ENCODE results near the gene ATP2C2. TPM values are rescaled to one million over a fixed set of nuclear protein-coding genes. Genes with fewer than 3 reads are reported as not detected.

The ATP2C2 gene
- polyA plus RNA-seq, 1 donor from 2014 or later = not detected

DNA sequence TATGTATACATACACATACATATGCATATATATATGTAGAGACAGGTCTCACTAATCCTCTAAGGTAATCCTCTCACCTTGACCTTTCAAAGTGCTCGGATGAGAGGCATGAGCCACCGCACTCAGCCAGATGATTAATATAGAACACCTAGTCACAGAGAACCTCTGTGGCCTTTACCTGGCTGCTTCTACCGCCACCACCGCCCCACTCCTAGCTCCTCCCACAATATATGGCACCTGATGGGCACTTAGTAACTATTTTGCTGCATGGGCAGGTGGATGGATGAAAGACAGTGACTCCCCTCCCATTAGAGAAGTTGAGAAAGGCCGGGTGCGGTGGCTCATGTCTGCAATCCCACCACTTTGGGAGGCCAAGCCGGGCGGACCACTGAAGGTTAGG, 16.7 kb upstream of the ATP2C2 start:
- no peak overlapping the region for H3K27ac Mint-ChIP-seq
- H3K36me3 Mint-ChIP-seq = no peaks in the 10 kb centered on the region
- no peak overlapping the region for H3K4me3 Mint-ChIP-seq
- H3K4me1 Mint-ChIP-seq = no peaks in the 10 kb centered on the region
- no peaks in the 10 kb centered on the region for H3K9me3 Mint-ChIP-seq
- peaks cover 10% of the 10 kb centered on the region for H3K27me3 Mint-ChIP-seq

- no peak overlapping the region for H3K27ac Mint-ChIP-seq
- H3K4me3 Mint-ChIP-seq = no peak overlapping the region
- H3K27me3 Mint-ChIP-seq = peaks cover 14% of the 10 kb centered on the region
- H3K9me3 Mint-ChIP-seq = no peaks in the 10 kb centered on the region
- H3K36me3 Mint-ChIP-seq = no peaks in the 10 kb centered on the region
- no peaks in the 10 kb centered on the region for H3K4me1 Mint-ChIP-seq
Measured at GRCh38 chr16:84354306-84354705, 14.0 kb upstream of the ATP2C2 start.

GRCh38 chr16:84355149-84355548, 13.2 kb upstream of the ATP2C2 start:
- Mint-ChIP-seq H3K4me1 (no peaks in the 10 kb centered on the region), H3K4me3 (no peak overlapping the region), H3K9me3 (no peaks in the 10 kb centered on the region), H3K36me3 (no peaks in the 10 kb centered on the region), H3K27ac (no peak overlapping the region), H3K27me3 (peaks cover 14% of the 10 kb centered on the region)

GRCh38 chr16:84356176-84356575, 12.2 kb upstream of the ATP2C2 start:
- Mint-ChIP-seq H3K9me3 (no peaks in the 10 kb centered on the region), H3K27ac (no peak overlapping the region), H3K4me3 (no peak overlapping the region), H3K27me3 (peaks cover 14% of the 10 kb centered on the region), H3K4me1 (no peaks in the 10 kb centered on the region), H3K36me3 (no peaks in the 10 kb centered on the region)

- Mint-ChIP-seq H3K36me3 (no peaks in the 10 kb centered on the region), H3K9me3 (no peaks in the 10 kb centered on the region)
Measured at GRCh38 chr16:84356591-84357116, 11.7 kb upstream of the ATP2C2 start.

DNA sequence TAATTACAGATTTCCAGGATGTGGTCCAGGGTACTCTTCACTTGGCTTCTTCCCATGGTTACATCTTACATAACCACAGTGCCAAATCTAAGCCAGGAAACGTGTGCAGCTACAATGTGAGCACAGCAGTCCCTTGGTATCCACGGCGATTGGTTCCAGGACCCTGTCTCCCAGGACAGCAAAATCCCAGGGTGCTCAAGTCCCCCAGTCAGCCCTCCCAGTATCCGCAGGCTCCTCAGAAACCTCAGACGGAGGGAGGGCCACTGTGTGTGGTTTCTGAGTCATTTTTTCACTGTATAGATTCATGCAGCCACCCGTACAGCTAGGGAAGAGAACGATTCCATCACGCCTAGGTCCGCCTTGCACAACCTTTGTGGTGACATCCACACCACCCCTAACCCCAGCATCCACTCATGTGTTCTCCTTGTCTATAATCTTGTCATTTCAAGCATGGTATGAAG, 11.1 kb upstream of the ATP2C2 start:
- Mint-ChIP-seq H3K9me3 (no peaks in the 10 kb centered on the region), H3K4me1 (no peaks in the 10 kb centered on the region), H3K4me3 (no peak overlapping the region), H3K27me3 (peaks cover 13% of the 10 kb centered on the region), H3K27ac (no peak overlapping the region), H3K36me3 (no peaks in the 10 kb centered on the region)

More at GRCh38 chr16:84356591-84357116, 11.7 kb upstream of the ATP2C2 start:
- Mint-ChIP-seq H3K27ac (no peak overlapping the region), H3K27me3 (peaks cover 14% of the 10 kb centered on the region), H3K4me3 (no peak overlapping the region), H3K4me1 (no peaks in the 10 kb centered on the region)

DNA sequence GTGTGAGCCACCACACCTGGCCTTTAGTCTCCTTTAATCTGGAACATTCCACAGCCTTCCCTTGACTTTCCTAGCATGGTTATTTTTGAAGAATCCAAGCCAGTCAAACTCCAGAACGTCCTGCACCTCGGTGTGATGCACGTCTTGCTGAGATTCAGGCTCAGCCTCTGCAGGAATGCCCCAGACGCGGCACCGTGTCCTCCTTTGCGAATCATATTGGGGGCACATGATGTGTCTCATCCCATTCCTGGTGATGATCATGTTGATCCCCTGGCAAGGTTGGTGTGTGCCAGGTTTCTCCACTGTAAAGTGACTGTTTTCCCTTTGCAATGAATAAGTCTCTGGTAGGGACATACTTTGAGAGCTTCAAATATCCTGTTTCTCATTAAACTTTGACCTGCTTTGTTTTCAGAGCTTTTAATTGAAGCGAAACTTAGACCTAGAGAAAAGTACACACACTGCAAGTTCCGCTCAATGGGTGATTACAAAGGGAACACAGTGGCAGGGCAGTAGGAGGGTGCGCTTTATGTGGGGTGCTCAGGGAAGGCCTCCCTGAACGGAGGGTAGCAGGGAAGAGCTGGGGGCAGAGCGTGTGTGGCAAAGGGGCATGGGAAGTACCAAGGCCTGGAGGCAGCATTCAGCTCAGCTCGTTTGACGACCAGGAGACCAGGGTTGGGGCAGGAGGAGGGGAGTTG, 9.6 kb upstream of the ATP2C2 start:
- Mint-ChIP-seq H3K27me3 (peaks cover 13% of the 10 kb centered on the region), H3K27ac (no peak overlapping the region), H3K4me3 (no peak overlapping the region), H3K36me3 (no peaks in the 10 kb centered on the region), H3K4me1 (no peaks in the 10 kb centered on the region), H3K9me3 (no peaks in the 10 kb centered on the region)

DNA sequence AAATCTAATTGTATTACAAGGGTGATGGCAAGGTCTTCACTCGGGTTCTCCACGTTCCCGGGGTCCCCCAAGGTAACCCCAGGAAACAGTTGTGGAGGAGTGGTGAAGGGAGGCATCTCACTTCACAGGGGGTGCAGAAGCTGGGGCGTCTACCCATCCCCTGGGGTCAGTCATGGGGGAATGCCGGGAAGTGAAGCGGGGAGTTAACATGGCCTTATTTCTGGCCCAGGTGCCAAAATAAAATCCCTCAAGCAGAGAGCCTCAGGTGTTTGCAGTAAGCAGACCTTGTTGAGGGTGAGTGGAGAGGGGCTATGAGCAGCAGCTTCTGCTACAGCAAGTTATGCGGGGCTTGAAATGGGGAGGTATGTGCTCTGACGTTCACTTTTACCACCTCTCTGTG, 9.0 kb upstream of the ATP2C2 start:
- Mint-ChIP-seq H3K4me1 (no peaks in the 10 kb centered on the region), H3K27ac (no peak overlapping the region)

GRCh38 chr16:84360170-84360569, 8.2 kb upstream of the ATP2C2 start:
- no peaks in the 10 kb centered on the region for H3K36me3 Mint-ChIP-seq
- no peaks in the 10 kb centered on the region for H3K9me3 Mint-ChIP-seq
- H3K27ac Mint-ChIP-seq = no peak overlapping the region
- no peaks in the 10 kb centered on the region for H3K4me1 Mint-ChIP-seq
- H3K4me3 Mint-ChIP-seq = no peak overlapping the region
- peaks cover 13% of the 10 kb centered on the region for H3K27me3 Mint-ChIP-seq

More for the DNA sequence above, 9.0 kb upstream of the ATP2C2 start:
- H3K9me3 Mint-ChIP-seq = no peaks in the 10 kb centered on the region
- H3K36me3 Mint-ChIP-seq = no peaks in the 10 kb centered on the region
- H3K27me3 Mint-ChIP-seq = peaks cover 13% of the 10 kb centered on the region
- no peak overlapping the region for H3K4me3 Mint-ChIP-seq

DNA sequence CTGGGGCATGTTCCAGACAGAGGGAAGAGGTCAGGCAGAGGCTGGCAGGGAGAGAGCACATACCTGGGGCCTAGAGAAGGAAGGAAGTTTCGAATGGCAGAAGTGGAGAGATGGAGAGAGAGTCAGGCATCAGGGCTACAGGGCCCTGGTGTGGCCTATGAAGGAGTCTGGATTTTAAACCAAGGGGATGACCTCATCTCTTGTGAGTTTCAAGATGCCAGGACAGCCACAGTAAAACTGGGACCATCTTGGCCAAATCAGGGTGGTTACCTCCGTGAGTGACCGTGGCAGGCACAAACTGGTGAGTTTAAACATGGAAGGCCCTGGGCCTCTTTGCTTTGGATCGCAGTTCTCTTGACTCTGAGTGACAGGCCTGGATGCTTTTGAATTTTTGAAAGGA, 7.6 kb upstream of the ATP2C2 start:
- H3K4me3 Mint-ChIP-seq = no peak overlapping the region
- H3K36me3 Mint-ChIP-seq = no peaks in the 10 kb centered on the region
- no peak overlapping the region for H3K27ac Mint-ChIP-seq
- H3K4me1 Mint-ChIP-seq = no peaks in the 10 kb centered on the region
- H3K27me3 Mint-ChIP-seq = peaks cover 13% of the 10 kb centered on the region
- H3K9me3 Mint-ChIP-seq = no peaks in the 10 kb centered on the region

GRCh38 chr16:84361546-84361945, 6.8 kb upstream of the ATP2C2 start:
- no peak overlapping the region for H3K27ac Mint-ChIP-seq
- no peak overlapping the region for H3K4me3 Mint-ChIP-seq
- no peaks in the 10 kb centered on the region for H3K36me3 Mint-ChIP-seq
- peaks cover 13% of the 10 kb centered on the region for H3K27me3 Mint-ChIP-seq
- no peaks in the 10 kb centered on the region for H3K4me1 Mint-ChIP-seq
- H3K9me3 Mint-ChIP-seq = no peaks in the 10 kb centered on the region

- Mint-ChIP-seq H3K27ac (no peak overlapping the region), H3K4me3 (no peak overlapping the region), H3K9me3 (no peaks in the 10 kb centered on the region), H3K27me3 (peaks cover 18% of the 10 kb centered on the region), H3K36me3 (peaks cover 2% of the 10 kb centered on the region), H3K4me1 (peaks cover 0 to 3% (median 0%) of the 10 kb centered on the region in 3 donors)
Measured at GRCh38 chr16:84362471-84362941, 5.8 kb upstream of the ATP2C2 start.

- peaks cover 34% of the 10 kb centered on the region for H3K27me3 Mint-ChIP-seq
- H3K27ac Mint-ChIP-seq = no peak overlapping the region
- no peak overlapping the region for H3K4me3 Mint-ChIP-seq
Measured at GRCh38 chr16:84366208-84366607, 2.1 kb upstream of the ATP2C2 start.

DNA sequence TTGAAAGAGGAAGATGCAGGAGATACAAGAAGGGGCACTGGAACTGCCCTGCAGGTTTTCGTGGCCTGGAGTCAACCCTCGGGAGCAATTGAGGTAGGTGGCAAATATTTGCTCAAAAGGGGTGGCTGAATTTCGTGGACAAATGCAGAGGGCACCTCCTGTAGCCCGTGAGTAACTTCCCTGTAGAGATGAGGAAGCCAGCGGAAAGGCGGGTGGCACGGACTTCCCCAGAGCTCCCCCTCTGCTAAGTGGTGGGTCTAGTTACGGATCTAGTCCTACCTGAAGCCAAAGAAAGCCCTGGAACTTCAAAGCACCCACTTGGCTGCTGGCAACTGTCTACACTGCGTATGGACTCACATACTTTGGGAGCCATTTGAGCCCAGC, 1.0 kb upstream of the ATP2C2 start:
- Mint-ChIP-seq H3K27me3 (peaks cover 43% of the 10 kb centered on the region), H3K4me3 (peak overlapping the region in 1 of 4 donors; percentile 63), H3K4me1 (peaks cover 2 to 3% (median 2%) of the 10 kb centered on the region in 3 donors)

More at GRCh38 chr16:84366208-84366607, 2.1 kb upstream of the ATP2C2 start:
- H3K4me1 Mint-ChIP-seq = peaks cover 2 to 3% (median 2%) of the 10 kb centered on the region in 3 donors
- peaks cover 2% of the 10 kb centered on the region for H3K36me3 Mint-ChIP-seq
- H3K9me3 Mint-ChIP-seq = no peaks in the 10 kb centered on the region

GRCh38 chr16:84367750-84368307, 509 bp upstream of the ATP2C2 start:
- Mint-ChIP-seq H3K27ac (no peak overlapping the region), H3K36me3 (peaks cover 2% of the 10 kb centered on the region), H3K9me3 (no peaks in the 10 kb centered on the region), H3K27me3 (peaks cover 43% of the 10 kb centered on the region), H3K4me1 (peaks cover 2 to 3% (median 2%) of the 10 kb centered on the region in 3 donors), H3K4me3 (no peak overlapping the region)

More for the DNA sequence above, 1.0 kb upstream of the ATP2C2 start:
- H3K36me3 Mint-ChIP-seq = peaks cover 2% of the 10 kb centered on the region
- no peak overlapping the region for H3K27ac Mint-ChIP-seq
- H3K9me3 Mint-ChIP-seq = no peaks in the 10 kb centered on the region

DNA sequence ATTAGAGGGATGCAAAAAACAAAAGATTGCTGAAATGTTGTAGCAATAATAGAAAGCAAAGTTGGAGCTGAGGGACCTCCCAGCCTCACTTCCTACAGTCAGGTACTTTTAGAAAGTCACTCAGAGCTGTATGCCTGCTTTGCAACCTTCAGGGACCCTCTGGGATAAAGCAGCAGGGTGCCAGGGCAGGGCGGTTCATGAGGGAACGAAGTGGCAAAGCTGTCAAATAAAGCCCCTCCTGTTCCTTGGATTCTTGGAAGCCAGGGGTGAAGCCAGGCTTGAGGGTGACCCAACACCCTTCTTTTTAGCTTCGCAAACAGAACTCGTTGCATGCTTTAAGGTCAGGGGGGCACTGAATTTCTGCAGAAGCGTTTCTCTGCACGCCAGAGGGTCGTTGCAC, 767 bp downstream of the ATP2C2 start:
- Mint-ChIP-seq H3K9me3 (no peaks in the 10 kb centered on the region), H3K36me3 (peaks cover 2% of the 10 kb centered on the region), H3K4me3 (no peak overlapping the region), H3K4me1 (peaks cover 2 to 3% (median 2%) of the 10 kb centered on the region in 3 donors), H3K27me3 (peaks cover 41% of the 10 kb centered on the region), H3K27ac (no peak overlapping the region)
